Measurements from ENCODE around the gene RNF125. TPM values are rescaled to one million over a fixed set of nuclear protein-coding genes. Genes with fewer than 3 reads are reported as not detected.

RNF125 gene
- total and polyA plus RNA-seq, 4 donors = 1.6 to 5.7 (median 3.6) TPM

- no peak for DNase-seq (ENCODE audit: low spot score)
- Histone ChIP-seq H3K9ac (ENCODE audit: low read depth in 1 of 2, low read length in 2 of 2) (no peak overlapping the region), H3K27me3 (ENCODE audit: control insufficient read depth in 4 of 4, insufficient read depth in 4 of 4, low read length in 3 of 4) (no peaks in the 10 kb centered on the region), H3K27ac (ENCODE audit: low read depth in 1 of 2, low read length in 2 of 2) (no peak overlapping the region), H3K4me1 (ENCODE audit: control insufficient read depth in 4 of 4, insufficient read depth in 4 of 4, low read length in 3 of 4) (peaks cover 0 to 15% (median 6%) of the 10 kb centered on the region in 4 donors), H3K36me3 (ENCODE audit: control insufficient read depth in 4 of 4, insufficient read depth in 3 of 4, low read depth in 1 of 4, low read length in 3 of 4) (peaks cover 0 to 4% (median 0%) of the 10 kb centered on the region in 4 donors), H3K4me3 (ENCODE audit: low read depth in 1 of 3, low read length in 3 of 3) (no peak overlapping the region), H3K9me3 (ENCODE audit: control insufficient read depth in 4 of 4, low read length in 3 of 4) (no peaks in the 10 kb centered on the region)
- 73% methylated on average over 4 of the region's 4 CpGs for WGBS
- TF ChIP-seq HNF4A (conservative IDR thresholded peaks at IDR 0.05) (no peak), NR2F2 (IDR thresholded peaks at IDR 0.05) (no peak)
Observed at GRCh38 chr18:32026491-32027086, 8.0 kb downstream of the RNF125 start.

GRCh38 chr18:32029558-32029957 is 10.9 kb downstream of the RNF125 start:
- Histone ChIP-seq H3K9me3 (ENCODE audit: control insufficient read depth in 4 of 4, low read length in 3 of 4) (no peaks in the 10 kb centered on the region), H3K9ac (ENCODE audit: low read depth in 1 of 2, low read length in 2 of 2) (no peak overlapping the region), H3K27ac (ENCODE audit: low read depth in 1 of 2, low read length in 2 of 2) (no peak overlapping the region), H3K4me1 (ENCODE audit: control insufficient read depth in 4 of 4, insufficient read depth in 4 of 4, low read length in 3 of 4) (no peaks in the 10 kb centered on the region), H3K27me3 (ENCODE audit: control insufficient read depth in 4 of 4, insufficient read depth in 4 of 4, low read length in 3 of 4) (no peaks in the 10 kb centered on the region), H3K36me3 (ENCODE audit: control insufficient read depth in 4 of 4, insufficient read depth in 3 of 4, low read depth in 1 of 4, low read length in 3 of 4) (peaks cover 0 to 4% (median 0%) of the 10 kb centered on the region in 4 donors), H3K4me3 (ENCODE audit: low read depth in 1 of 3, low read length in 3 of 3) (no peak overlapping the region)
- 79% methylated on average over 1 of the region's 1 CpG for WGBS
- DNase-seq (ENCODE audit: low spot score) = no peak
- TF ChIP-seq NR2F2 (IDR thresholded peaks at IDR 0.05) (no peak), REST (IDR thresholded peaks at IDR 0.05) (no peak), ATF3 (IDR thresholded peaks at IDR 0.05) (no peak), JUND (IDR thresholded peaks at IDR 0.05) (no peak), FOXA2 (IDR thresholded peaks at IDR 0.05) (no peak), EGR1 (IDR thresholded peaks at IDR 0.05; ENCODE audit: low read depth in 2 of 2) (no peak), HNF4A (conservative IDR thresholded peaks at IDR 0.05) (no peak), YY1 (IDR thresholded peaks at IDR 0.05) (no peak), FOXA1 (IDR thresholded peaks at IDR 0.05) (no peak), GABPA (IDR thresholded peaks at IDR 0.05 in 1 of 2, conservative IDR thresholded peaks at IDR 0.05 in 1 of 2) (no peak), SP1 (IDR thresholded peaks at IDR 0.05) (no peak), RXRA (IDR thresholded peaks at IDR 0.05) (no peak), RAD21 (IDR thresholded peaks at IDR 0.05) (no peak), HNF4G (IDR thresholded peaks at IDR 0.05) (no peak), TAF1 (conservative IDR thresholded peaks at IDR 0.05) (no peak)
- TF ChIP-seq, protein P1, sequence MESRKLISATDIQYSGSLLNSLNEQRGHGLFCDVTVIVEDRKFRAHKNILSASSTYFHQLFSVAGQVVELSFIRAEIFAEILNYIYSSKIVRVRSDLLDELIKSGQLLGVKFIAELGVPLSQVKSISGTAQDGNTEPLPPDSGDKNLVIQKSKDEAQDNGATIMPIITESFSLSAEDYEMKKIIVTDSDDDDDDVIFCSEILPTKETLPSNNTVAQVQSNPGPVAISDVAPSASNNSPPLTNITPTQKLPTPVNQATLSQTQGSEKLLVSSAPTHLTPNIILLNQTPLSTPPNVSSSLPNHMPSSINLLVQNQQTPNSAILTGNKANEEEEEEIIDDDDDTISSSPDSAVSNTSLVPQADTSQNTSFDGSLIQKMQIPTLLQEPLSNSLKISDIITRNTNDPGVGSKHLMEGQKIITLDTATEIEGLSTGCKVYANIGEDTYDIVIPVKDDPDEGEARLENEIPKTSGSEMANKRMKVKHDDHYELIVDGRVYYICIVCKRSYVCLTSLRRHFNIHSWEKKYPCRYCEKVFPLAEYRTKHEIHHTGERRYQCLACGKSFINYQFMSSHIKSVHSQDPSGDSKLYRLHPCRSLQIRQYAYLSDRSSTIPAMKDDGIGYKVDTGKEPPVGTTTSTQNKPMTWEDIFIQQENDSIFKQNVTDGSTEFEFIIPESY (IDR thresholded peaks at IDR 0.05) = no peak
- TF ChIP-seq, protein P2, sequence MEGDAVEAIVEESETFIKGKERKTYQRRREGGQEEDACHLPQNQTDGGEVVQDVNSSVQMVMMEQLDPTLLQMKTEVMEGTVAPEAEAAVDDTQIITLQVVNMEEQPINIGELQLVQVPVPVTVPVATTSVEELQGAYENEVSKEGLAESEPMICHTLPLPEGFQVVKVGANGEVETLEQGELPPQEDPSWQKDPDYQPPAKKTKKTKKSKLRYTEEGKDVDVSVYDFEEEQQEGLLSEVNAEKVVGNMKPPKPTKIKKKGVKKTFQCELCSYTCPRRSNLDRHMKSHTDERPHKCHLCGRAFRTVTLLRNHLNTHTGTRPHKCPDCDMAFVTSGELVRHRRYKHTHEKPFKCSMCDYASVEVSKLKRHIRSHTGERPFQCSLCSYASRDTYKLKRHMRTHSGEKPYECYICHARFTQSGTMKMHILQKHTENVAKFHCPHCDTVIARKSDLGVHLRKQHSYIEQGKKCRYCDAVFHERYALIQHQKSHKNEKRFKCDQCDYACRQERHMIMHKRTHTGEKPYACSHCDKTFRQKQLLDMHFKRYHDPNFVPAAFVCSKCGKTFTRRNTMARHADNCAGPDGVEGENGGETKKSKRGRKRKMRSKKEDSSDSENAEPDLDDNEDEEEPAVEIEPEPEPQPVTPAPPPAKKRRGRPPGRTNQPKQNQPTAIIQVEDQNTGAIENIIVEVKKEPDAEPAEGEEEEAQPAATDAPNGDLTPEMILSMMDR (IDR thresholded peaks at IDR 0.05; ENCODE audit: low read depth, low read length, missing input control) = no peak
- TF ChIP-seq, protein P3, sequence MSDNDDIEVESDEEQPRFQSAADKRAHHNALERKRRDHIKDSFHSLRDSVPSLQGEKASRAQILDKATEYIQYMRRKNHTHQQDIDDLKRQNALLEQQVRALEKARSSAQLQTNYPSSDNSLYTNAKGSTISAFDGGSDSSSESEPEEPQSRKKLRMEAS (IDR thresholded peaks at IDR 0.05) = no peak
